ENCODE measurements around the gene OR11G2.

OR11G2 gene

GRCh38 chr14:20215196-20215595, 24.5 kb downstream of the OR11G2 start:
- TF ChIP-seq EZH2phosphoT487 (IDR thresholded peaks at IDR 0.05; ENCODE audit: low read length) (no peak), CTCF (IDR thresholded peaks at IDR 0.05; ENCODE audit: low read length) (no peak), EZH2 (optimal IDR thresholded peaks at IDR 0.05; ENCODE audit: low read depth, low read length) (no peak)
- Histone ChIP-seq H3K9me2 (replicated peaks; ENCODE audit: insufficient read depth, low read length) (no peaks in the 10 kb centered on the region), H3K4me1 (ENCODE audit: low read length) (no peaks in the 10 kb centered on the region), H4K20me1 (ENCODE audit: insufficient read depth, low read length) (no peaks in the 10 kb centered on the region), H3K27ac (ENCODE audit: low read length) (no peak overlapping the region), H3K27me3 (replicated peaks; ENCODE audit: insufficient read depth, low read length) (no peaks in the 10 kb centered on the region), H3K9ac (ENCODE audit: low read length) (no peak overlapping the region), H3K79me2 (ENCODE audit: low read length) (no peaks in the 10 kb centered on the region), H3K9me3 (replicated peaks; ENCODE audit: insufficient read depth, low read length) (no peaks in the 10 kb centered on the region), H3K4me2 (ENCODE audit: low read depth, low read length) (no peak overlapping the region), H3K36me3 (replicated peaks; ENCODE audit: insufficient read depth, low read length) (no peaks in the 10 kb centered on the region), H3F3A (ENCODE audit: insufficient read depth, low read length) (no peaks in the 10 kb centered on the region), H3K4me3 (ENCODE audit: low read length) (no peak overlapping the region), H2AFZ (ENCODE audit: low read length) (no peak overlapping the region)
- no peak for DNase-seq

GRCh38 chr14:20219033-20219432, 28.3 kb downstream of the OR11G2 start:
- Histone ChIP-seq H3K9me2 (replicated peaks; ENCODE audit: insufficient read depth, low read length) (no peaks in the 10 kb centered on the region), H3K27me3 (replicated peaks; ENCODE audit: insufficient read depth, low read length) (no peaks in the 10 kb centered on the region), H3K79me2 (ENCODE audit: low read length) (no peaks in the 10 kb centered on the region), H3K36me3 (replicated peaks; ENCODE audit: insufficient read depth, low read length) (no peaks in the 10 kb centered on the region), H3K27ac (ENCODE audit: low read length) (no peak overlapping the region), H2AFZ (ENCODE audit: low read length) (no peak overlapping the region), H3K4me1 (ENCODE audit: low read length) (no peaks in the 10 kb centered on the region), H3K9me3 (replicated peaks; ENCODE audit: insufficient read depth, low read length) (no peaks in the 10 kb centered on the region), H4K20me1 (ENCODE audit: insufficient read depth, low read length) (no peaks in the 10 kb centered on the region), H3K9ac (ENCODE audit: low read length) (no peak overlapping the region), H3F3A (ENCODE audit: insufficient read depth, low read length) (no peaks in the 10 kb centered on the region), H3K4me2 (ENCODE audit: low read depth, low read length) (no peak overlapping the region), H3K4me3 (ENCODE audit: low read length) (no peak overlapping the region)
- no peak for TF ChIP-seq EZH2phosphoT487 (IDR thresholded peaks at IDR 0.05; ENCODE audit: low read length)
- TF ChIP-seq EZH2 (optimal IDR thresholded peaks at IDR 0.05; ENCODE audit: low read depth, low read length) = no peak
- TF ChIP-seq CTCF (IDR thresholded peaks at IDR 0.05; ENCODE audit: low read length) = no peak
- no peak for DNase-seq

GRCh38 chr14:20223410-20223809, 32.7 kb downstream of the OR11G2 start, which contains the start of gene OR11H6:
Gene OR11H6 (plus strand): TSS chr14:20223710. CDS start chr14:20223710, 0 bp downstream.
- no peaks in the 10 kb centered on the region for H3K79me2 ChIP-seq (ENCODE audit: low read length)
- H3K4me3 ChIP-seq (ENCODE audit: low read length) = no peak within 1 kb of the TSS
- no peak for DNase-seq
- no peaks in the 10 kb centered on the region for H3K9me3 ChIP-seq (replicated peaks; ENCODE audit: insufficient read depth, low read length)
- no peaks in the 10 kb centered on the region for H3F3A ChIP-seq (ENCODE audit: insufficient read depth, low read length)
- no peak for TF ChIP-seq EZH2 (optimal IDR thresholded peaks at IDR 0.05; ENCODE audit: low read depth, low read length)
- TF ChIP-seq CTCF (IDR thresholded peaks at IDR 0.05; ENCODE audit: low read length) = no peak
- no peak for TF ChIP-seq EZH2phosphoT487 (IDR thresholded peaks at IDR 0.05; ENCODE audit: low read length)
- H3K36me3 ChIP-seq (replicated peaks; ENCODE audit: insufficient read depth, low read length) = no peaks in the 10 kb centered on the region
- H3K9ac ChIP-seq (ENCODE audit: low read length) = no peak within 1 kb of the TSS
- H2AFZ ChIP-seq (ENCODE audit: low read length) = no peak within 1 kb of the TSS
- H4K20me1 ChIP-seq (ENCODE audit: insufficient read depth, low read length) = no peaks in the 10 kb centered on the region
- no peaks in the 10 kb centered on the region for H3K9me2 ChIP-seq (replicated peaks; ENCODE audit: insufficient read depth, low read length)
- no peaks in the 10 kb centered on the region for H3K27me3 ChIP-seq (replicated peaks; ENCODE audit: insufficient read depth, low read length)
- no peaks in the 10 kb centered on the region for H3K4me1 ChIP-seq (ENCODE audit: low read length)
- no peak within 1 kb of the TSS for H3K27ac ChIP-seq (ENCODE audit: low read length)
- no peak within 1 kb of the TSS for H3K4me2 ChIP-seq (ENCODE audit: low read depth, low read length)

Measured in MM.1S (cell line).